Sigmoid colon (tissue), 4 donors: ENCODE data around the gene SMURF2.

Experiments
- CTCF ChIP-seq, 4 experiments: fragments of 450-650 bp in 3 of 4; fragments of 200-600 bp in 1 of 4; IDR thresholded peaks; one replicate each; pipeline ENCODE4 v1.5.1; 2016 to 2019; ENCODE audit warnings: antibody characterized with exemption in 4 of 4, mild to moderate bottlenecking in 3 of 4, moderate library complexity in 2 of 4
- POLR2A ChIP-seq, 2 donors: fragments of 450-650 bp; IDR thresholded peaks; one replicate each; pipeline ENCODE4 v1.6.1; 2016; ENCODE audit warnings: antibody characterized with exemption in 2 of 2, mild to moderate bottlenecking in 2 of 2, moderate library complexity in 2 of 2
- POLR2AphosphoS5 ChIP-seq, 4 donors: sonication (generic); formaldehyde crosslinking; IDR thresholded peaks; one replicate each; pipeline ENCODE4 v1.6.1; 2017; ENCODE audit warnings: antibody characterized with exemption in 4 of 4

DNA sequence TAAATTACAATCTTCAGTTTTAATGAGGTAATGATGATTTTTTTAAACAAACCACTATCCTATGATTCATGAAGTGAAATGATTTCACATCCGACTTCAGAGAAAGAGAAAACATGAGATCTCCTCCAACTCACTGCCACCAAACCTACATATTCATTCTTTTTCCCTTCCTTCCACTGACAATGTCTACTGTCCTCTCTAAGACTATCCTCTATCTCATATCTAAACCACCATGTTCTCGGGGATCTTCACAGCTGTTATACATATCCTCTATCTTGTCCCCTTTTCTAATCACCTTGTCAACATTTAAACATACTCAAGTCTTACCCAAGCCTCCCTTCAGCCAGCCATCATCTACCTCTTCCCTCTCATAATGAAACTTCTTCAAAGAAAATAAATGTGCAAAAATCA, 53.5 kb downstream of the SMURF2 start:
- no peak for TF ChIP-seq POLR2A (IDR thresholded peaks at IDR 0.05)
- TF ChIP-seq POLR2AphosphoS5 (IDR thresholded peaks at IDR 0.05) = no peak
- TF ChIP-seq CTCF (IDR thresholded peaks at IDR 0.05) = no peak
